PC-9 (cell line): ENCODE results near the gene ADSL. TPM values are rescaled to one million over a fixed set of nuclear protein-coding genes. Genes with fewer than 3 reads are reported as not detected.

Experiments
- BruUV-seq: library from RNA; stranded (reverse); fragments of 400-500 nt; replicated peaks from 2 replicates; lab custom pipeline; 2021; lab: Mats Ljungman, UMichigan
- CTCF ChIA-PET: fragments of 300-600 bp; sonication (Branson Sonifier 250); formaldehyde crosslinking; loops from one replicate; lab custom pipeline; 2022; ENCODE audit warnings: antibody characterized with exemption; lab: Charles Lee
- POLR2A ChIA-PET: fragments of 300-600 bp; sonication (Branson Sonifier 250); formaldehyde crosslinking; loops from one replicate; lab custom pipeline; 2022; ENCODE audit warnings: antibody characterized with exemption; ENCODE audit not compliant: unreplicated experiment; lab: Charles Lee
- DNase-seq, 2 experiments: peaks; one replicate each; pipeline versions ENCODE4 v3.0.0 to v3.0.0-alpha.2; 2015 to 2022; ENCODE audit warnings: mixed read lengths in 1 of 2
- H2AFZ ChIP-seq: fragments of 200-600 bp; sonication (generic); 2 replicates; pipeline ENCODE4 v1.8.1; 2017; ENCODE audit warnings: antibody characterized with exemption
- H3F3A ChIP-seq: fragments of 200-600 bp; sonication (generic); 2 replicates; pipeline ENCODE4 v1.8.1; 2017; ENCODE audit warnings: antibody characterized with exemption, mild to moderate bottlenecking, low read depth; ENCODE audit not compliant: insufficient read depth
- H3K27ac ChIP-seq: fragments of 200-600 bp; sonication (generic); 2 replicates; pipeline ENCODE4 v1.6.1; 2016; ENCODE audit warnings: mixed run types
- H3K27me3 ChIP-seq: fragments of 200-600 bp; sonication (generic); 2 replicates; pipeline ENCODE4 v1.6.1; 2016; ENCODE audit warnings: low read depth, mixed run types; ENCODE audit not compliant: insufficient read depth
- H3K36me3 ChIP-seq: fragments of 200-600 bp; sonication (generic); 2 replicates; pipeline ENCODE4 v1.6.1; 2016; ENCODE audit warnings: low read depth, mixed run types
- H3K4me1 ChIP-seq: fragments of 200-600 bp; sonication (generic); replicated peaks from 2 replicates; pipeline ENCODE4 v1.6.1; 2016; ENCODE audit warnings: mixed run types; ENCODE audit not compliant: insufficient read depth
- H3K4me2 ChIP-seq: fragments of 200-600 bp; sonication (generic); 2 replicates; pipeline ENCODE4 v1.6.1; 2017; ENCODE audit warnings: mixed run types
- H3K4me3 ChIP-seq: fragments of 200-600 bp; sonication (generic); 2 replicates; pipeline ENCODE4 v1.6.1; 2016; ENCODE audit warnings: mixed run types
- H3K79me2 ChIP-seq: fragments of 200-600 bp; sonication (generic); 2 replicates; pipeline ENCODE4 v1.6.1; 2017; ENCODE audit warnings: low read depth, mixed run types
- H3K9me2 ChIP-seq: fragments of 200-600 bp; sonication (generic); 2 replicates; pipeline ENCODE4 v1.8.1; 2017; ENCODE audit warnings: mild to moderate bottlenecking; ENCODE audit not compliant: insufficient read depth
- H3K9me3 ChIP-seq: fragments of 200-600 bp; sonication (generic); 2 replicates; pipeline ENCODE4 v1.8.1; 2016; ENCODE audit warnings: low read depth; ENCODE audit not compliant: insufficient read depth
- H4K20me1 ChIP-seq: fragments of 200-600 bp; sonication (generic); 2 replicates; pipeline ENCODE4 v1.8.1; 2017; ENCODE audit not compliant: insufficient read depth
- CTCF ChIP-seq: fragments of 200-600 bp; sonication (generic); conservative IDR thresholded peaks from 2 replicates; pipeline ENCODE4 v1.6.1; 2017; ENCODE audit warnings: mixed run types, antibody characterized with exemption, mild to moderate bottlenecking, moderate library complexity
- EZH2 ChIP-seq: fragments of 200-600 bp; sonication (generic); IDR thresholded peaks from 2 replicates; pipeline ENCODE4 v1.8.0; 2017; ENCODE audit warnings: antibody characterized with exemption, low read depth
- intact Hi-C: fragments of 100-400 bp; cut with micrococcal nuclease; formaldehyde crosslinking; loops from one replicate; pipeline ENCODE4 v1.10.0; 2022; ENCODE audit not compliant: unreplicated experiment
- total RNA-seq: library from RNA; stranded (reverse); gene quantifications from 2 replicates; pipeline ENCODE4 v1.2.3, GENCODE V29; 2021

Gene ADSL
- total RNA-seq, 1 experiment from 2014 or later, result 56.2 TPM

- DNase-seq, result no peak
- Histone ChIP-seq H2AFZ (no peak overlapping the region), H3K9me3 (no peaks in the 10 kb centered on the region), H3K27me3 (no peaks in the 10 kb centered on the region), H3K79me2 (peaks cover 7% of the 10 kb centered on the region; the same call in 1 of the 2 replicates), H3K9me2 (no peaks in the 10 kb centered on the region), H3K27ac (no peak overlapping the region), H3F3A (peaks cover 29% of the 10 kb centered on the region), H4K20me1 (peaks cover 3% of the 10 kb centered on the region; the same call in 1 of the 2 replicates), H3K4me2 (no peak overlapping the region), H3K4me3 (no peak overlapping the region), H3K4me1 (peaks cover 3% of the 10 kb centered on the region; the same call in 1 of the 2 replicates), H3K36me3 (peaks cover 6% of the 10 kb centered on the region; the same call in 1 of the 2 replicates)
- intact Hi-C loops, result no loop called here
- no TSS peak for BruUV-seq
- ChIA-PET POLR2A (no interaction called here), CTCF (interaction anchor here (0.9 kb wide), 1 partner anchor 213 kb away, joined by 3 read pairs; no protein-coding TSS in a partner anchor)
- TF ChIP-seq CTCF (no peak), EZH2 (no peak)
These were observed 87.3 kb downstream of the ADSL start for GRCh38 chr22:40433416-40434090.

- peak in 1 of 2 experiments; percentile 26 for DNase-seq
- ChIA-PET POLR2A (no interaction called here), CTCF (no interaction called here)
- Histone ChIP-seq H3K4me1 (peaks cover 3% of the 10 kb centered on the region; the same call in 1 of the 2 replicates), H3K27me3 (no peaks in the 10 kb centered on the region), H3K9me3 (no peaks in the 10 kb centered on the region), H3K27ac (no peak overlapping the region), H4K20me1 (peaks cover 3% of the 10 kb centered on the region; the same call in 1 of the 2 replicates), H3K4me2 (no peak overlapping the region), H3K79me2 (peaks cover 12% of the 10 kb centered on the region; the same call in 1 of the 2 replicates), H2AFZ (no peak overlapping the region), H3K4me3 (no peak overlapping the region), H3F3A (peaks cover 35% of the 10 kb centered on the region), H3K9me2 (no peaks in the 10 kb centered on the region), H3K36me3 (peaks cover 6% of the 10 kb centered on the region; the same call in 1 of the 2 replicates)
- BruUV-seq, result no TSS peak
- intact Hi-C loops, result no loop called here
- TF ChIP-seq CTCF (no peak), EZH2 (no peak)
These were observed 87.8 kb downstream of the ADSL start for GRCh38 chr22:40434106-40434505.

GRCh38 chr22:40434745-40435144 lies 88.4 kb downstream of the ADSL start:
- CTCF ChIA-PET, result interaction anchor here (1.1 kb wide), 1 partner anchor 210 kb away, joined by 4 read pairs; no protein-coding TSS in a partner anchor
- H3K9me3 ChIP-seq, result no peaks in the 10 kb centered on the region
- no TSS peak for BruUV-seq

More at GRCh38 chr22:40434745-40435144, 88.4 kb downstream of the ADSL start:
- H3K36me3 ChIP-seq, result peaks cover 5% of the 10 kb centered on the region; the same call in 1 of the 2 replicates
- H3K27ac ChIP-seq, result no peak overlapping the region
- no peak overlapping the region for H3K4me2 ChIP-seq
- TF ChIP-seq CTCF (no peak), EZH2 (no peak)
- H3K9me2 ChIP-seq, result no peaks in the 10 kb centered on the region
- no peak overlapping the region for H2AFZ ChIP-seq
- intact Hi-C loops, result loop anchor here (5.0 kb wide), 2 partner anchors 63 to 463 kb away; no protein-coding TSS in a partner anchor
- H3K4me1 ChIP-seq, result peaks cover 3% of the 10 kb centered on the region; the same call in 1 of the 2 replicates
- H3K27me3 ChIP-seq, result no peaks in the 10 kb centered on the region
- peaks cover 13% of the 10 kb centered on the region; the same call in 1 of the 2 replicates for H3K79me2 ChIP-seq
- no peak for DNase-seq
- H3K4me3 ChIP-seq, result no peak overlapping the region
- peaks cover 37% of the 10 kb centered on the region for H3F3A ChIP-seq
- POLR2A ChIA-PET, result no interaction called here
- peaks cover 3% of the 10 kb centered on the region; the same call in 1 of the 2 replicates for H4K20me1 ChIP-seq
